NCI-H146 treated with DMSO at 0.1 percent for 48 hours (cell line): Measurements from ENCODE around the gene RAB25.
"Not testable (repeated sequence)": the region's sequence is repeated elsewhere in the genome, so short reads cannot be mapped to it uniquely, and the experiment has no call there.

Experiments used
- DNase-seq: peaks from one replicate; lab custom pipeline; 2025; ENCODE audit not compliant: unreplicated experiment; lab: John Stamatoyannopoulos, UW

RAB25 gene

DNA sequence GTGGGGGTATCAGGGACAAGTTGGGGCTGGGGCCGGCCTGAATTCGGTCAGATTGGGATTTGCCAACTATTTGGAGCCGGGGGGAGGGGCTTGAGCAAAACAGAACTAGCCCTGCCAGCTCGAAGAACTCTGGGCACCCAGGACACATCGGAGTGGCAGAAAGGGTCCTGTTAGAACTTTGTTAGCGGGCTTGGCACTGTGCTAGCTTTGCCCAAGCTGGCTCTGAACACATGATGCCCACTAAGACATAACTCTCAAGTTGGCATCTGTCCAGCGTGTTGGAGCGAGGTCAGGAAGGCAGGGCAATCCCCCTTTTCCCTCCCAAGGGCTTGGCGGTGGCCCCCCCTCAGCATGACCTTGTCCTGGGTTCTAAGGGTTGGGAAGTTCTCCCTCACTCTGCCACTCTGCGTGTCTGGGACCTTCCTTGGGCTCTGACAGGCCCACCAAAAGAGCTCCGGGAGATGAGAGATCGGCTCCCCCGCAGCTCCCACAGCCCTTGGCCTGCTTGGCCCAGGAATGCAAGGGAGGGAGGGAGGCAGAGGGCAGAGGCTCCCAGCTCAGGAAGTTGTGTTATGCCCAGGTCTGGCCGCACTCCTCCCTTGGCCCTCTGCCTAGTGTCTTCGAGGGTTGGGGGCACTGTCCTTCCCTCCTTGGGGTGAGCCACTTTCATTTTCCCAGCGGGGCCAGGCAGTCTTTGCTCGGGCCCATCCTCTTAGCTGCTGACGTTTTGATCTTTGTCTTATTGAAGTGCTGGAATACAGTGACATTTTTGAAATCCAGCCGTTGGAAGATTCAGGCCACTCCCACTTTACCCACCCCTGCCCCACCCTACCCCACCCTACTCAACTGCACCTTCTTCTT, 54.8 kb downstream of the RAB25 start:
- DNase-seq, result no peak

DNA sequence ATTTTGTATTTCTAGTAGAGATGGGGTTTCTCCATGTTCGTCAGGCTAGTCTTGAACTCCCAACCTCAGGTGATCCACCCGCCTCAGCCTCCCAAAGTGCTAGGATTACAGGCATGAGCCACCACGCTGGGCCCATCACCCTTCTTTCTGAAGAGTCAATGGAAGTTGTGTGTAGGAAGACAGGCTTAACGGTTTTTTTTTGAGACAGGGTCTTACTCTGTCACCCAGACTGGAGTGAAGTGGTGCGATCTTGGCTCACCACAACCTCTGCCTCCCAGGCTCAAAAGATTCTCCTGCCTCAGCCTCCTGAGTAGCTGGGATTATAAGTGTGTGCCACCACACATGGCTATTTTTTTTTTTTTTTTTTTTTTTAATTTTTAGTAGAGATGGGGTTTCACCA, 55.8 kb downstream of the RAB25 start:
- DNase-seq, result not testable (repeated sequence)

GRCh38 chr1:156117414-156118176, 56.6 kb downstream of the RAB25 start:
- DNase-seq, result no peak

DNA sequence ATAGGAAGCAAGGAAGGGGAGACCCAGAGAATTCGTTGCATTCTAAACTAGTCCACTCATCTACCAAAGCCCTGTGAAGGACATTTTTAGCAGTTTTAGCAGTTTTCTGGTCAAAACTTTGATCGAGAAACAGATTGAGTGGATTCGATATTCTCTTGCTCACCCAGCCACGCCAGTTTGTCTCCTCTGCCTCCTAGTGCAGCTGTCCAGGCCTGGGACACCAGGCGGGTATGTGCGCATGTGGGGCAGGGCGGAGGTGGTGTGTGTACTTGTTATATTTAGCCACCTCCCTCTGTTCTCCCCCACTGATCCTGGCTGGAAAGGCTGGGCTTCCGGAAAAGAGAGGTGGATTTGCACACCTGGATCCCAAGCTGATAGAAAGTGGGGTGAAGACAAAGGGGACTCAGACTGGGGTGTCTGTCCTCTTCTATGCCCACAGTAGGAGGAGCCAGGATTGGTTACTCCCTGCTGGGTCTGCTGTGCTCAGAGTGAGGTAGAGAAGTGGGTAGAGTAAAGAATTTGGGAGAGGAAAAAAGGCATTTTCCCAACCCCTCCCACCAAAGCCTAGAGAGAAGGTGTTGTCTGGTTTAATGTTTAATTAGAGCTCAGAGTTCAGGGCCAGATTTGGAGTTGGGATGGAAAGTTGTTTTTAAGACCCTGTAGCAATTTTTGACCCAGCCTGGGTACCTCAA, 57.4 kb downstream of the RAB25 start:
- DNase-seq, result no peak

GRCh38 chr1:156119503-156120209, 58.7 kb downstream of the RAB25 start:
- DNase-seq, result no peak
